Osteoblast (primary cell): ENCODE results near the gene ACSL5. TPM values are rescaled to one million over a fixed set of nuclear protein-coding genes. Genes with fewer than 3 reads are reported as not detected.

Source experiments
- DNase-seq: peaks from one replicate; pipeline ENCODE4 v3.0.0; 2011; ENCODE audit warnings: low spot score, mixed read lengths; ENCODE audit not compliant: insufficient read length; ENCODE audit errors: missing footprints
- H2AFZ ChIP-seq: 2 replicates; pipeline ENCODE4 v1.6.0; 2011; ENCODE audit warnings: mild to moderate bottlenecking, low read length
- H3K27ac ChIP-seq: 2 replicates; pipeline ENCODE4 v1.5.1; 2011; ENCODE audit warnings: mild to moderate bottlenecking, low read depth, low read length, moderate library complexity
- H3K27me3 ChIP-seq: 2 replicates; pipeline ENCODE4 v1.6.0; 2012; ENCODE audit warnings: mild to moderate bottlenecking, control low read depth, inconsistent platforms, low read length, moderate library complexity; ENCODE audit not compliant: insufficient read depth
- H3K36me3 ChIP-seq: 2 replicates; pipeline ENCODE4 v1.5.1; 2011; ENCODE audit warnings: mild to moderate bottlenecking, low read length, control low read depth, moderate library complexity; ENCODE audit not compliant: insufficient read depth
- H3K4me1 ChIP-seq: 2 replicates; pipeline ENCODE4 v1.5.1; 2011; ENCODE audit warnings: mild to moderate bottlenecking, low read length, control low read depth, moderate library complexity; ENCODE audit not compliant: insufficient read depth
- H3K4me2 ChIP-seq: 2 replicates; pipeline ENCODE4 v1.6.0; 2011; ENCODE audit warnings: mild to moderate bottlenecking, low read length; ENCODE audit not compliant: insufficient read depth
- H3K4me3 ChIP-seq: fragments of 200-600 bp; sonication (generic); 3 replicates; pipeline ENCODE4 v1.5.1; 2012; ENCODE audit warnings: mild to moderate bottlenecking, low read length, inconsistent platforms; ENCODE audit not compliant: insufficient read depth
- H3K79me2 ChIP-seq: 2 replicates; pipeline ENCODE4 v1.6.0; 2012; ENCODE audit warnings: mild to moderate bottlenecking, low read length, control low read depth, inconsistent platforms; ENCODE audit not compliant: insufficient read depth
- H3K9me3 ChIP-seq: 2 replicates; pipeline ENCODE4 v1.5.1; 2011; ENCODE audit warnings: low read depth, low read length, control low read depth
- H4K20me1 ChIP-seq: 2 replicates; pipeline ENCODE4 v1.6.0; 2012; ENCODE audit warnings: mild to moderate bottlenecking, low read length, control low read depth; ENCODE audit not compliant: insufficient read depth
- CTCF ChIP-seq: IDR thresholded peaks from 2 replicates; pipeline ENCODE4 v1.5.1; 2011; ENCODE audit warnings: mild to moderate bottlenecking, low read depth, low read length, moderate library complexity; ENCODE audit errors: extremely low read depth
- total RNA-seq: library from RNA; depleted of rRNA; stranded (reverse); fragments of >200 nt; gene quantifications from 2 replicates; pipeline ENCODE4 v1.2.3, GENCODE V29; 2012

The ACSL5 gene
- total RNA-seq, 1 donor = 5.1 TPM

- Histone ChIP-seq H3K4me3 (no peak overlapping the region), H3K27me3 (no peaks in the 10 kb centered on the region), H4K20me1 (no peaks in the 10 kb centered on the region), H3K4me2 (no peak overlapping the region), H2AFZ (no peak overlapping the region), H3K4me1 (peaks cover 8% of the 10 kb centered on the region), H3K36me3 (peaks cover 64% of the 10 kb centered on the region), H3K79me2 (peaks cover 25% of the 10 kb centered on the region), H3K9me3 (no peaks in the 10 kb centered on the region), H3K27ac (no peak overlapping the region)
- DNase-seq = no peak
- TF ChIP-seq CTCF = no peak
These were observed 67.6 kb downstream of the ACSL5 start for GRCh38 chr10:112441520-112441919.

- H3K4me2 ChIP-seq = no peak overlapping the region
- H3K36me3 ChIP-seq = peaks cover 60% of the 10 kb centered on the region
- H3K27me3 ChIP-seq = no peaks in the 10 kb centered on the region
- TF ChIP-seq CTCF = no peak
- H2AFZ ChIP-seq = no peak overlapping the region
- no peak overlapping the region for H3K4me3 ChIP-seq
- no peak for DNase-seq
- peaks cover 27% of the 10 kb centered on the region for H3K79me2 ChIP-seq
- no peak overlapping the region for H3K27ac ChIP-seq
- peaks cover 8% of the 10 kb centered on the region for H3K4me1 ChIP-seq
- no peaks in the 10 kb centered on the region for H3K9me3 ChIP-seq
- no peaks in the 10 kb centered on the region for H4K20me1 ChIP-seq
These were observed 68.1 kb downstream of the ACSL5 start for GRCh38 chr10:112442063-112442462.

DNA sequence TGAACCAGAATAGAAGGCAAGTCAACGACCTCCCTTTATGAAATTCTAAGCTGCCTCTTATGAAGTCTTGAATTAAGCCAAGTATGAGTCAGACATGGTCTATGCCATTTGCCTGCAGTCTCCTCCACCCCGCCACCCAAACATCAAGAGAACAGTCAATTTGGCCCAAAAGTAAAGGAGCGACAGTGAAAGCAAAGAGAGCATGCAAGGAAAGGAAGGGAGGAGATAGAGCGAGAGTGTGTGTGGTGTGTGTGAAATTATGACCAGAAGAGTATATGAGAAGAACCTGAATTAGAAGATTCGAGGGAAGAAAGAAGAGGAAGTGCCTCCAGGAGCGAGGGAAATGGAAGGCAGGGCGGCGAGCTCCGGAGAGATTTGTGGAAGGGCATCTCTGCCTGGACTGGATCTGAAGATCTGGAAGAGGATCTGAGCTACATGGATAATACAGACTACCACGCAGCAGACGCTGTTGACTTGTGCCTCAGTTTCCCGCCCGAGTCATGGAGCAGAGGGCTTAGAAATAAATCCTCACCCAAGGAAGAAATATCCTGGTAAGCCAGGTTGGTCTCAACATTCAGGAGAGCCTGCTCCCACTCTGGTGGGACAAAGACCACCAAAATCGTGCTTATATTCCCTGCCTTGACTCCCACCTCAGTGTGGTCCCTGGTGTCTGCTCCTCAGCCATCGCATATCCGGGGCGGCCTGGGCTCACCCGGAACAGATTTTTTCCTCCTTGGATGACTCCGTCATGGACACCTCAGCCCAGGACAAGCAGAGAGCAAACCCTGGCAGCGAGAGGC is 72.3 kb downstream of the ACSL5 start:
- Histone ChIP-seq H3K4me1 (peaks cover 15% of the 10 kb centered on the region), H3K79me2 (peaks cover 66% of the 10 kb centered on the region)

More for the DNA sequence above, 72.3 kb downstream of the ACSL5 start:
- H2AFZ ChIP-seq = peak overlapping the region; percentile 92
- H4K20me1 ChIP-seq = no peaks in the 10 kb centered on the region
- H3K4me2 ChIP-seq = peak overlapping the region; percentile 92
- H3K4me3 ChIP-seq = peak overlapping the region; percentile 84
- no peaks in the 10 kb centered on the region for H3K9me3 ChIP-seq
- peaks cover 35% of the 10 kb centered on the region for H3K36me3 ChIP-seq
- no peaks in the 10 kb centered on the region for H3K27me3 ChIP-seq
- TF ChIP-seq CTCF = no peak
- peak overlapping the region; percentile 94 for H3K27ac ChIP-seq
- peak; percentile 73 for DNase-seq
